ENCODE measurements around the gene SLC6A6.
A peak's percentile ranks its signal among the peaks of the same experiment; 100 is the strongest.

SLC6A6 gene

GRCh38 chr3:14496351-14496750 is 93.9 kb downstream of the SLC6A6 start:
- Histone ChIP-seq H3K4me3 (ENCODE audit: low read depth, low read length) (no peak overlapping the region), H3K36me3 (ENCODE audit: control insufficient read depth in 1 of 2, insufficient read depth in 2 of 2, low read length in 2 of 2) (no peaks in the 10 kb centered on the region), H2BK120ac (ENCODE audit: insufficient read depth, low read length, poor library complexity) (peak overlapping the region; percentile 17), H2BK5ac (ENCODE audit: low read depth, low read length, poor library complexity) (no peak overlapping the region), H3K79me1 (ENCODE audit: low read length) (no peaks in the 10 kb centered on the region), H3K4me1 (ENCODE audit: control insufficient read depth in 1 of 2, insufficient read depth in 2 of 2, low read length in 2 of 2) (no peaks in the 10 kb centered on the region), H4K91ac (ENCODE audit: low read depth, low read length) (no peak overlapping the region), H3K27me3 (ENCODE audit: insufficient read depth, low read length) (no peaks in the 10 kb centered on the region), H2AK5ac (ENCODE audit: low read length) (no peak overlapping the region), H3K4ac (ENCODE audit: low read depth, low read length) (no peak overlapping the region), H2AFZ (ENCODE audit: insufficient read depth, low read length, poor library complexity) (no peak overlapping the region), H3K4me2 (ENCODE audit: low read length) (no peak overlapping the region), H3K23ac (ENCODE audit: low read length) (no peak overlapping the region), H3K18ac (ENCODE audit: low read length) (no peak overlapping the region), H4K8ac (ENCODE audit: low read depth, low read length) (no peak overlapping the region), H3K79me2 (ENCODE audit: control insufficient read depth, insufficient read depth, low read length, poor library complexity) (no peaks in the 10 kb centered on the region), H3K9me3 (ENCODE audit: insufficient read depth, low read depth, low read length) (peaks cover 2% of the 10 kb centered on the region), H3K27ac (ENCODE audit: low read depth, low read length) (no peak overlapping the region), H4K12ac (ENCODE audit: low read depth, low read length) (no peak overlapping the region), H3K9ac (ENCODE audit: low read length) (no peak overlapping the region), H3K14ac (ENCODE audit: low read length) (no peak overlapping the region), H2BK12ac (ENCODE audit: low read length) (no peak overlapping the region)
- WGBS (ENCODE audit: extremely low coverage, insufficient coverage, insufficient read length): no CpG with 5 or more reads among the region's 9 CpGs
- DNase-seq: no peak

- Histone ChIP-seq H3K4me3 (ENCODE audit: low read depth, low read length) (no peak overlapping the region), H3K9me3 (ENCODE audit: insufficient read depth, low read depth, low read length) (peaks cover 2% of the 10 kb centered on the region), H3K23ac (ENCODE audit: low read length) (no peak overlapping the region), H3K27me3 (ENCODE audit: insufficient read depth, low read length) (no peaks in the 10 kb centered on the region), H2AK5ac (ENCODE audit: low read length) (no peak overlapping the region), H2BK5ac (ENCODE audit: low read depth, low read length, poor library complexity) (no peak overlapping the region), H3K9ac (ENCODE audit: low read length) (no peak overlapping the region), H3K79me1 (ENCODE audit: low read length) (no peaks in the 10 kb centered on the region), H3K18ac (ENCODE audit: low read length) (no peak overlapping the region), H3K14ac (ENCODE audit: low read length) (no peak overlapping the region), H3K79me2 (ENCODE audit: control insufficient read depth, insufficient read depth, low read length, poor library complexity) (no peaks in the 10 kb centered on the region), H4K8ac (ENCODE audit: low read depth, low read length) (no peak overlapping the region), H2BK120ac (ENCODE audit: insufficient read depth, low read length, poor library complexity) (no peak overlapping the region), H4K12ac (ENCODE audit: low read depth, low read length) (no peak overlapping the region), H3K27ac (ENCODE audit: low read depth, low read length) (no peak overlapping the region), H4K91ac (ENCODE audit: low read depth, low read length) (no peak overlapping the region), H3K4me2 (ENCODE audit: low read length) (no peak overlapping the region), H3K4ac (ENCODE audit: low read depth, low read length) (no peak overlapping the region), H2AFZ (ENCODE audit: insufficient read depth, low read length, poor library complexity) (no peak overlapping the region), H2BK12ac (ENCODE audit: low read length) (no peak overlapping the region), H3K4me1 (ENCODE audit: control insufficient read depth in 1 of 2, insufficient read depth in 2 of 2, low read length in 2 of 2) (no peaks in the 10 kb centered on the region), H3K36me3 (ENCODE audit: control insufficient read depth in 1 of 2, insufficient read depth in 2 of 2, low read length in 2 of 2) (no peaks in the 10 kb centered on the region)
- no CpG with 5 or more reads among the region's 10 CpGs for WGBS (ENCODE audit: extremely low coverage, insufficient coverage, insufficient read length)
- no peak for DNase-seq
Measured at GRCh38 chr3:14497321-14497720, 94.9 kb downstream of the SLC6A6 start.

- Histone ChIP-seq H4K91ac (ENCODE audit: low read depth, low read length) (no peak overlapping the region), H3K36me3 (ENCODE audit: control insufficient read depth in 1 of 2, insufficient read depth in 2 of 2, low read length in 2 of 2) (no peaks in the 10 kb centered on the region), H3K4me1 (ENCODE audit: control insufficient read depth in 1 of 2, insufficient read depth in 2 of 2, low read length in 2 of 2) (no peaks in the 10 kb centered on the region), H2AK5ac (ENCODE audit: low read length) (no peak overlapping the region), H3K4me2 (ENCODE audit: low read length) (no peak overlapping the region), H4K8ac (ENCODE audit: low read depth, low read length) (no peak overlapping the region), H3K79me2 (ENCODE audit: control insufficient read depth, insufficient read depth, low read length, poor library complexity) (no peaks in the 10 kb centered on the region), H3K79me1 (ENCODE audit: low read length) (no peaks in the 10 kb centered on the region), H2AFZ (ENCODE audit: insufficient read depth, low read length, poor library complexity) (no peak overlapping the region), H3K9me3 (ENCODE audit: insufficient read depth, low read depth, low read length) (peaks cover 6% of the 10 kb centered on the region), H3K4ac (ENCODE audit: low read depth, low read length) (no peak overlapping the region), H4K12ac (ENCODE audit: low read depth, low read length) (no peak overlapping the region), H2BK12ac (ENCODE audit: low read length) (no peak overlapping the region), H2BK120ac (ENCODE audit: insufficient read depth, low read length, poor library complexity) (no peak overlapping the region), H3K23ac (ENCODE audit: low read length) (no peak overlapping the region), H3K27me3 (ENCODE audit: insufficient read depth, low read length) (no peaks in the 10 kb centered on the region), H3K4me3 (ENCODE audit: low read depth, low read length) (no peak overlapping the region), H3K9ac (ENCODE audit: low read length) (no peak overlapping the region), H3K14ac (ENCODE audit: low read length) (no peak overlapping the region), H3K18ac (ENCODE audit: low read length) (no peak overlapping the region), H2BK5ac (ENCODE audit: low read depth, low read length, poor library complexity) (no peak overlapping the region), H3K27ac (ENCODE audit: low read depth, low read length) (no peak overlapping the region)
- no peak for DNase-seq
Measured at GRCh38 chr3:14502472-14502871, 100.1 kb downstream of the SLC6A6 start.

- H3K27ac ChIP-seq (ENCODE audit: low read depth, low read length): no peak overlapping the region
- no CpG with 5 or more reads among the region's 12 CpGs for WGBS (ENCODE audit: extremely low coverage, insufficient coverage, insufficient read length)
Measured at GRCh38 chr3:14503033-14503705, 100.8 kb downstream of the SLC6A6 start.

More at GRCh38 chr3:14503033-14503705, 100.8 kb downstream of the SLC6A6 start:
- Histone ChIP-seq H2BK12ac (ENCODE audit: low read length) (no peak overlapping the region), H3K4ac (ENCODE audit: low read depth, low read length) (no peak overlapping the region), H3K27me3 (ENCODE audit: insufficient read depth, low read length) (no peaks in the 10 kb centered on the region), H3K79me2 (ENCODE audit: control insufficient read depth, insufficient read depth, low read length, poor library complexity) (no peaks in the 10 kb centered on the region), H2AFZ (ENCODE audit: insufficient read depth, low read length, poor library complexity) (no peak overlapping the region), H3K4me2 (ENCODE audit: low read length) (no peak overlapping the region), H3K18ac (ENCODE audit: low read length) (no peak overlapping the region), H3K9me3 (ENCODE audit: insufficient read depth, low read depth, low read length) (peaks cover 6% of the 10 kb centered on the region), H4K12ac (ENCODE audit: low read depth, low read length) (no peak overlapping the region), H4K8ac (ENCODE audit: low read depth, low read length) (no peak overlapping the region), H3K9ac (ENCODE audit: low read length) (no peak overlapping the region), H3K4me3 (ENCODE audit: low read depth, low read length) (no peak overlapping the region), H3K14ac (ENCODE audit: low read length) (no peak overlapping the region), H3K79me1 (ENCODE audit: low read length) (no peaks in the 10 kb centered on the region), H2BK5ac (ENCODE audit: low read depth, low read length, poor library complexity) (no peak overlapping the region), H3K36me3 (ENCODE audit: control insufficient read depth in 1 of 2, insufficient read depth in 2 of 2, low read length in 2 of 2) (no peaks in the 10 kb centered on the region), H3K23ac (ENCODE audit: low read length) (peak overlapping the region; percentile 93), H3K4me1 (ENCODE audit: control insufficient read depth in 1 of 2, insufficient read depth in 2 of 2, low read length in 2 of 2) (no peaks in the 10 kb centered on the region), H4K91ac (ENCODE audit: low read depth, low read length) (no peak overlapping the region), H2AK5ac (ENCODE audit: low read length) (no peak overlapping the region), H2BK120ac (ENCODE audit: insufficient read depth, low read length, poor library complexity) (no peak overlapping the region)
- no peak for DNase-seq
